WTC11 (cell line): ENCODE results near the gene TAMALIN.

Experiments used
- GTF2I ChIP-seq: fragments of 250-450 bp; sonication (Bioruptor Pico); conservative IDR thresholded peaks from 2 replicates; pipeline ENCODE4 v1.4.0; 2021; ENCODE audit warnings: mild to moderate bottlenecking
- JUN ChIP-seq: sonication (generic); formaldehyde crosslinking; IDR thresholded peaks from 2 replicates; pipeline ENCODE4 v1.8.0; 2023; ENCODE audit warnings: mild to moderate bottlenecking, missing genetic modification reagents
- NR2C2 ChIP-seq: sonication (generic); formaldehyde crosslinking; IDR thresholded peaks from 2 replicates; pipeline ENCODE4 v1.8.0; 2022; ENCODE audit warnings: mild to moderate bottlenecking, missing genetic modification reagents
- PRDM15 ChIP-seq: sonication (generic); formaldehyde crosslinking; IDR thresholded peaks from 2 replicates; pipeline ENCODE4 v1.8.0; 2022; ENCODE audit warnings: missing genetic modification reagents
- ZNF232 ChIP-seq: sonication (generic); formaldehyde crosslinking; IDR thresholded peaks from 2 replicates; pipeline ENCODE4 v1.8.0; 2022; ENCODE audit warnings: mild to moderate bottlenecking, missing genetic modification reagents
- ZNF281 ChIP-seq: sonication (generic); formaldehyde crosslinking; IDR thresholded peaks from 2 replicates; pipeline ENCODE4 v1.8.0; 2023; ENCODE audit warnings: mild to moderate bottlenecking, missing genetic modification reagents
- TF ChIP-seq, protein P1 (sequence below): fragments of 200-600 bp; IDR thresholded peaks from 2 replicates; pipeline ENCODE4 v1.8.0; 2022; ENCODE audit warnings: antibody characterized with exemption

- no peak for TF ChIP-seq ZNF281 (CRISPR knock-in tag)
- TF ChIP-seq ZNF232 = no peak
- no peak for TF ChIP-seq GTF2I (CRISPR knock-in tag)
- no peak for TF ChIP-seq JUN (CRISPR knock-in tag)
- TF ChIP-seq, protein P1, sequence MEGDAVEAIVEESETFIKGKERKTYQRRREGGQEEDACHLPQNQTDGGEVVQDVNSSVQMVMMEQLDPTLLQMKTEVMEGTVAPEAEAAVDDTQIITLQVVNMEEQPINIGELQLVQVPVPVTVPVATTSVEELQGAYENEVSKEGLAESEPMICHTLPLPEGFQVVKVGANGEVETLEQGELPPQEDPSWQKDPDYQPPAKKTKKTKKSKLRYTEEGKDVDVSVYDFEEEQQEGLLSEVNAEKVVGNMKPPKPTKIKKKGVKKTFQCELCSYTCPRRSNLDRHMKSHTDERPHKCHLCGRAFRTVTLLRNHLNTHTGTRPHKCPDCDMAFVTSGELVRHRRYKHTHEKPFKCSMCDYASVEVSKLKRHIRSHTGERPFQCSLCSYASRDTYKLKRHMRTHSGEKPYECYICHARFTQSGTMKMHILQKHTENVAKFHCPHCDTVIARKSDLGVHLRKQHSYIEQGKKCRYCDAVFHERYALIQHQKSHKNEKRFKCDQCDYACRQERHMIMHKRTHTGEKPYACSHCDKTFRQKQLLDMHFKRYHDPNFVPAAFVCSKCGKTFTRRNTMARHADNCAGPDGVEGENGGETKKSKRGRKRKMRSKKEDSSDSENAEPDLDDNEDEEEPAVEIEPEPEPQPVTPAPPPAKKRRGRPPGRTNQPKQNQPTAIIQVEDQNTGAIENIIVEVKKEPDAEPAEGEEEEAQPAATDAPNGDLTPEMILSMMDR = no peak
- no peak for TF ChIP-seq PRDM15 (CRISPR knock-in tag)
- no peak for TF ChIP-seq NR2C2 (CRISPR knock-in tag)
These were observed 49.3 kb downstream of the TAMALIN start for GRCh38 chr12:52055731-52056711.
